Activated CD4-positive, alpha-beta T cell treated with anti-CD3 and anti-CD28 coated beads, Interleukin-2, amount 50 U/mL, for 1 hour (primary cell): ENCODE results near the gene ZBTB16.

Experiments
- DNase-seq: peaks from one replicate; pipeline ENCODE4 v3.0.0-alpha.2; 2020

The ZBTB16 gene

DNA sequence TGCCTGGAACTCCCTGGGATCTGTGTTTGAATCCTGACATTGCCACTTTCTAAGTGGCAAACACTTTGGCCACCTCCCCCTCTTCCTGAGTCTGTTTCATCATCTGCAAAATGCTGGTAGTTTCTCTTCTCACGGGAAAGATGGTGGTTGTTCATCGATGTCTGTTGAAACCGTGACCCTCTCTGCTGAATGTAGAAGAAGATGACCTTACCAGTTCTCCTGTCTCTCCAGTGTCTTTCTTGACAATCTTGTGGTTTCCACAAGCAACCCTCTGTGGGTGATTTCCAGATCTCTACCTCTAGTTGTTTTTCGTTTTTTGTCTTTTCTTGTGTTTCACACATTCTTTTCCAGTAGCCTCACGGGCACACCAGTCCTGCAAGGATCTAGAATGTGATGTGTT is 27.5 kb downstream of the ZBTB16 start:
- DNase-seq, result no peak

DNA sequence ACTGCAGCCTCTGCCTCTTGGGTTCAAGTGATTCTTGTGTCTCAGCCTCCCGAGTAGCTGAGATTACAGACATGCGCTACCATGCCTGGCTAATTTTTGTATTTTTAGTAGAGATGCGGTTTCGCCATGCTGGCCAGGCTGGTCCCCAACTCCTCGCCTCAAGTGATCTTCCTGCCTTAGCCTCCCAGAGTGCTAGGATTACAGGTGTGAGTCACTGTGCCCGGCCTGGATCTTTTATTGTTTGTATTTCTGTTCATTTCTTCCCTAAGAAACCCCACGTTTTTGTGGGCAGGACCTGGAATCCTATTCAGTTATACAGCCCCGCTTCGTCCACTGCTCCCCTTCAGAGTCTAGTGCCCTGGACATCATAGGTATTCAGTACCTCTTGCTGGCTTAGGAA is 28.7 kb downstream of the ZBTB16 start:
- no peak for DNase-seq

DNA sequence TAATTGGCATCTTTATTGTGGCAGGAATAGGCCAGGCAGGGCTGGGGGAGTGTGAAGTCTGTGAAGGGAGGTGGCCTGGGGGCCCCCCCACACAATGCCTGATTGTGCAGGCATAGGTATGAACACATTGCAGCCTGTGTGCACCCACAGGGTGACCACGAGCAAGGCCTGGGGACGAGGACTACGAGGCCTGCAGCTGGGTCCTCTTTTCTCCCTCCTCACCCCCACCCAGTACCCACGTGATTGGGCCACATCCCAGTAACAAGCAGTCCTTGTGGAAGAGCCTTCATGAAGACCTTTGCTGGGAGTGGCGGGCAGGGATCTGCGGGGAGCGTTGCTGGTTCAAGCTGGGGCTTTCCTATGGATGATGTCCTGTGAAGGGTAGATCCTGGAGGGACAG is 29.3 kb downstream of the ZBTB16 start:
- no peak for DNase-seq

- DNase-seq, result no peak
Measured at GRCh38 chr11:114089748-114090147, 30.2 kb downstream of the ZBTB16 start.

GRCh38 chr11:114090225-114090910 is 30.9 kb downstream of the ZBTB16 start:
- DNase-seq, result no peak

GRCh38 chr11:114090976-114091375 is 31.5 kb downstream of the ZBTB16 start:
- DNase-seq, result no peak

DNA sequence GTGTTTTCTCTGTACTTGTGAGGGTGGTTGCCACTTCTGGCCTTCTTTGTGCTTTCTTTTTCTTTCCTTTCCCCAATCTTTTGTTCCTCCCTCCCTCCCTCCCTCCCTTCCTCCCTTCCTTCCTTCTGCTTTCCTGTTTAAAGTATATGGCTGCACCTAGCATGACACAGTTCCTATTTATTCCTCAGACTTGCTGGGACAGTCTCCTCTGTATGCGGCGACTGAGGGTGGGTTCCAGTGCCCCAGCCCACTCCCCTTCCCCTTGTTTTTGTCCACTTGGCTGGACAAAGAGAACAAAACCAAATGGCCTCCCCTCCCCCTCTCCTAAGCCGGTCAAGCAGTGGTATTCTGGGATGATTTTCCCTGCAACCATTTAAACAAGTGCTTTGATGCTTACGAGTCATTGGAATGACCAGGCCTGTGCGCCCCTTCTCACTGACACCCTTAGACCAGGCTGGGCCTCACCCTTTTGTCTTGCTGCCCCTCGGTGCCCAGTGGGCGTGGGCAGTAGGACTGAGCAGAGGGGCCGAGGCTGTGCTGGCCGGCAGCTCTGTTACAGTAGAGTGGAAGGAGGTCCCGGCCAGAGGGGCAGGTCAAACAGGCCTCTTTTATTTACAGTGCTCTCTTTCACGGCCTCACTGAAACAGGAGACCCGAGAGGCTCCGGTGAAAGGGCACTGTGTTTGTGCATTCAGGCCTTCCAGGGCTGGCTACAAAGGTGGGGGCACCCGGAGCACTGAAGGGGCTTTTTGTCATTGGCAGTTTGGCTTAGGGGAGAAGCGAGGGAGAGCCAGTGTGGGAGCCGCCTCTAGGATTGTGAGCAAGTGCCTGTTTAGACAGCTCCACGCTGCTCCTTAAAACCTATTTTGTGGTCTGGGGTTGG is 32.2 kb downstream of the ZBTB16 start:
- DNase-seq, result no peak

- DNase-seq, result no peak
Measured at GRCh38 chr11:114092478-114092877, 33.0 kb downstream of the ZBTB16 start.

DNA sequence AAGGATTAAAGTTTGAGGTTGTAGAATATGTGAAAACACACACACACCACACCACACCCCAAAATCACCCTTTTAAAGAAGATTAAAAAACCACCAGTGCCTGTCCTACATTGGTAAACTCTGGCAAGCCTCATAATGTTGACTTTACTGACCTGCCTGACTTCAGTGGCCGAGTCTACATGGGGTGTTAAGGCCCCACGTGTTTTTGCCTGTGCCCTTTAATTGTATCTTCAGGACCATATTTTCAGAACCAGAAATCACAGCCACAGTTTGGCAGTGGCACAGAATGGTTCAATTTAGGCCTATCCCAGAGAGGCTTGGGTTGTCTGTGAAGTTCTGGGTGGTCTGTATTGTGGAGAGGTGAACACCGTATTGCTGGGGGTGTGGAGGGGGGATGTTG is 33.4 kb downstream of the ZBTB16 start:
- no peak for DNase-seq

- no peak for DNase-seq
Measured at GRCh38 chr11:114094516-114094915, 35.0 kb downstream of the ZBTB16 start.

DNA sequence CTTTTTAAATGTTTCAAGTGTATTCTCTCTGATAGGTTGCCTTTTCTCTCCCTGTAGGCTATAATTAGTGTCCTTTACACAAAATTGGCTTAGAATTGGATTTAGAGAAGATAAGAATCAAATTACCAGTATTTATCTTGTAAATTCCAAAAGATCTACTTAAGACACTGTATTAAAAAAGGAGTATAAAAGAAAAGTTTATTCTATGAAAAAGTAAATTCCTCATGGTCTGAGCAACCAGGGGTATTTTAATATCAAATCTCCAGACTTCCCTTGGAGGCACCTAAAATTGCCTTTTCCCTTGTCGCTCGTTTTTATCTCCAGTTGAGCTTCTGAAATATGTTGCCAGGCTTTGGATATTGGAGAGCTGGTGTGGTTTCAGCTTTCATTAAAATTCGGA is 36.4 kb downstream of the ZBTB16 start:
- DNase-seq, result no peak

- no peak for DNase-seq
Measured at GRCh38 chr11:114097832-114098231, 38.3 kb downstream of the ZBTB16 start.

DNA sequence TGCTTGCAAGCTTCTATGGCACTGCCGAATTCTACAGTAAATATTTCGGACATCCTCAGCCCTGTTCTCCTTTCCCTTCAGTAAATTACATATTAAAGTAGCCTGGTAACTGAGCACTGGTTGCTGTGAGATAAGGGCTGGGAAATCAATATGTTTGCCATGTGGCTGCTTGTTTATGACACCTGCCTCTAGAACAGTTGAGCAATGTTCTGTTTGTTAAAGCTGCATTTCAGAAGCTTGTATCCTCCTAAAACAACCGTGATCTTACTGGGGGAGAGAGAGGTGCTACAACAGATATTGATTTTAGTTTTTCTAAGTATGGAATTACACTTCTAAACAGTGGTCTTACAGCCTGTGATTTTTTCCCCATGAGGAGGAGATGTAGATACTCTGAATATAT is 39.4 kb downstream of the ZBTB16 start:
- no peak for DNase-seq

DNA sequence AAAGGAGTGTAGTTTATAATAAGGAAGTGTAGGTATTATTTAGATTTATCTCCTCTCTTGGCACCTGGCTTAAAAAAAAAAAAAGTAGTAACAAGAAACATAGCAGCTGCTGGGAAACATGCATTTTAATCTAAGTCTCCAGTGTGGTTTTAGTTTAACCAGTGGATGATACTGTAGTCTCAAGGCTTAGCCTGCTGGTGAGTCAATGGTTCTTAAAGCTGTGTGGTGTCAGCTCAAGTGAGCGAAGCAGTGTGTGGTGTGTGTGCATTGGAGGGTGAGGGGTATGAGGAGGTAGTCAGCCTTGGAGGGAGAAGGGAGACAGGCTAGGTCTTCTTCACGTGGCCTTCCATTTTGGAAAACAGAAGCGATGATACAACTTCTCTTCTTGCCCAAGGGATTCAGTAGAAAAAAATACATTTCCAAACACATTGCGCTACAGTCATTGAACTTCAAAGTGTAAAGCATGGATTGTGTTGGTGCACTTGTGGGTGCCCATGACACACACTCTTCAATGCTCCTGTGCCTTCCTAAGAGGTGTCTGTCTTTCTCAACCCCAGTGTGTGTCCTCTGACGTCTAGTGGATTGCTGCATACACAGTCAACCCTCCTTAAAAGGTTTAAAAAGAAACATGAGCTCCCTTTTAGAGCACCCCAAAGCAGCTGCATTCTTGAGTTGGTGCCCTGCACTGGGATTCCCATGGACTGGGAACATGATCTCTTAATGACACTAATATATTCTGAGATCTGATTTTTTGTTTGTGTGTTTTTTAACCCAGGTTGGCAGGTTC is 40.1 kb downstream of the ZBTB16 start:
- no peak for DNase-seq

GRCh38 chr11:114102993-114103896 is 43.7 kb downstream of the ZBTB16 start:
- DNase-seq, result no peak

- DNase-seq, result no peak
Measured at GRCh38 chr11:114105611-114106010, 46.1 kb downstream of the ZBTB16 start.

GRCh38 chr11:114106047-114106446 is 46.5 kb downstream of the ZBTB16 start:
- DNase-seq, result no peak

DNA sequence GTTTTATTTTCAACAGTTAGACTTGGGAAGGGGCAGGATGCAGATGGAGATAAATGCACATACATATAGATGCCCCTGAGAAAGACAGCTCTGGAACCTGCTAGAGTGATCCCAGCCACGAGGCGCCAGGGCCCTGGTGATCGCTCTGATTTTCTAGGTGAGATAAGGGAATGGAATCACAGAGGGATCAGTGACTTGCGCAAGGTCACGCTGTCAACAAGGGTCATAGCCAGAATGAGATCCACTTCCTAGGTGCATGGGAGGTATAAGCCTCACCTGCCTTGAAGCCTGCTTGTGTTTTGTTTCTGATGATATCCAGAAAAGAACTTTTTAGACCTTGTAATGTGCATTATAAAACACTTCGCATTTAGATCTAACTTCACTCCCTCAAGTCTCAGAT is 47.5 kb downstream of the ZBTB16 start:
- DNase-seq, result no peak

DNA sequence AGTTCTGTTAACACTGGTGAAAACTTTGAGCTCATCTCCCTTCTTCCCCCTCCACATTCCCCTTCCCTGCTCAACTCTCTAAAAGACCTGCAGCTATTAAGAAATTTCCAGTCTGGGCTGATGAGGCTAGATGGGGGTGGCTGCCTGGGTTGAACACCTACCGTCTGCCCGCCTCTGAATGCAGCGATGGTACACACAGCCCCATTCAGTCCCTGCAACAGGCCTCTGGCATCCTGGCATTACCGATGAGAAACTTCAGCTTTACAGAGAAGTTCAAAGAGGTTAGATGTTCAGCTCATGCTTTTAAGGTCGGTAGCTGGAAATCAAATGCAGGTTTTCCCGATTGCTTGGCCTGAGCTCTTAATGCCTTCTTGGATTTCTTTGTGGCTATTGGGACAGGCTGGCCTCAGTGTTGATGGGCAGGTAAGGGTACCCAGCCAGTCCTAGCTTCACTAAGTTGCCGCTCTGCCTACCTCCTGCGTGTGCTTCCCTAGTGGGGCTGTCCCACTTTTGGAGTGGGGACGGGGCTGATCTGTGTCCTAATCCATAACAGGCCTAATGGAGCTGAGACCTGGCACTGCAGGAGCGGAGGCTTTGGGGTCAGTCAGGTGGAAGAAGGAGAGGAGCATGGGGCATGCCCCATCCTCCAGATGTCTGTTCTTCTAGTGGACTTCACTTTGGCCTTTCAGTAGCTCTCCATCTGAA is 49.1 kb downstream of the ZBTB16 start:
- no peak for DNase-seq

GRCh38 chr11:114109206-114110090 is 49.9 kb downstream of the ZBTB16 start:
- DNase-seq, result no peak

DNA sequence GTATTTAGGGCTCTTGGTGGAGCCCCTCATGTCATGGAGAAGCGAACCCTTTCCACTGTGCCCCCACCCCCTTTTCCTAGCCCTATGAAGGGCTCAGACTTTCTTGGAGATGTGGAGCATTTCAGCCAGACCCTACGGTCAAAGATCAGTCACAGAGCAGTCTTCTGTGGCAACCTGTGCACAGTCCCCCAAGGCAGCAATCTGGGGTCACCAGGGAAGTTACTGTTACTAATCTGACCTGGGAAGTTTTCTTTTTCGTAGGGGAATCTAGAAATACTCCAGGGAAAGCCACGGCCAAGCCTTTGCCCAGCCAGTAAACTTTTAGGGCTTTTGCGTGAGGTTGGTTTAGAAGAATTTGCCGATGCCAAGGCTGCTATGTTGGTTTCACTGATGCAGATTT is 50.6 kb downstream of the ZBTB16 start:
- DNase-seq, result no peak
